Panc1 (cell line): ENCODE data around the gene LRFN2. TPM values are rescaled to one million over a fixed set of nuclear protein-coding genes. Genes with fewer than 3 reads are reported as not detected.

ENCODE experiments used
- ATAC-seq: fragments of 200-7000 bp; cut with Tn5 transposase; 2 replicates; pipeline ENCODE4 v1.9.1; 2020; ENCODE audit warnings: mild to moderate bottlenecking, moderate library complexity
- BruUV-seq: library from RNA; stranded (reverse); fragments of 400-500 nt; replicated peaks from 2 replicates; lab custom pipeline; 2021; lab: Mats Ljungman, UMichigan
- CTCF ChIA-PET: fragments of 300-600 bp; sonication (Branson Sonifier 250); formaldehyde crosslinking; loops from one replicate; lab custom pipeline; 2022; ENCODE audit warnings: antibody characterized with exemption; lab: Charles Lee
- POLR2A ChIA-PET: fragments of 300-600 bp; sonication (Branson Sonifier 250); formaldehyde crosslinking; loops from one replicate; lab custom pipeline; 2022; ENCODE audit warnings: antibody characterized with exemption; lab: Charles Lee
- DNase-seq: peaks from one replicate; pipeline ENCODE4 v3.0.0-alpha.2; 2010; ENCODE audit warnings: low read depth, low spot score
- H3K27ac ChIP-seq: 2 replicates; pipeline ENCODE4 v1.5.1; 2011; ENCODE audit warnings: mild to moderate bottlenecking, low read length, inconsistent platforms
- H3K27me3 ChIP-seq: fragments of 200-500 bp; sonication (Bioruptor generic); 2 replicates; pipeline ENCODE4 v1.6.0; 2014; ENCODE audit warnings: low read length, inconsistent platforms; ENCODE audit not compliant: control insufficient read depth, insufficient read depth
- H3K36me3 ChIP-seq: fragments of 200-500 bp; sonication (Bioruptor generic); 2 replicates; pipeline ENCODE4 v1.5.1; 2014; ENCODE audit warnings: inconsistent platforms, mild to moderate bottlenecking, low read length, moderate library complexity; ENCODE audit not compliant: control insufficient read depth, insufficient read depth
- H3K4me1 ChIP-seq: 2 replicates; pipeline ENCODE4 v1.5.1; 2011; ENCODE audit warnings: inconsistent platforms, mild to moderate bottlenecking, low read length, moderate library complexity; ENCODE audit not compliant: control insufficient read depth, insufficient read depth
- H3K4me3 ChIP-seq, 2 experiments: 2 replicates each; pipeline ENCODE4 v1.5.1; 2011 to 2012; ENCODE audit warnings: low read depth in 2 of 2, low read length in 2 of 2, mild to moderate bottlenecking in 2 of 2, inconsistent platforms in 1 of 2, moderate library complexity in 1 of 2
- H3K9me3 ChIP-seq: fragments of 200-500 bp; sonication (Bioruptor generic); 2 replicates; pipeline ENCODE4 v1.5.1; 2014; ENCODE audit warnings: low read depth, mild to moderate bottlenecking, inconsistent platforms, low read length, moderate library complexity; ENCODE audit not compliant: control insufficient read depth, insufficient read depth
- CTCF ChIP-seq: fragments of 450-650 bp; IDR thresholded peaks from 2 replicates; pipeline ENCODE4 v1.5.1; 2017; ENCODE audit warnings: mild to moderate bottlenecking
- POLR2AphosphoS5 ChIP-seq: IDR thresholded peaks from 2 replicates; pipeline ENCODE4 v1.6.1; 2012; ENCODE audit warnings: mild to moderate bottlenecking, low read depth, low read length, moderate library complexity
- REST ChIP-seq, 2 experiments: IDR thresholded peaks; 2 replicates each; pipeline ENCODE4 v1.6.1; 2011 to 2012; ENCODE audit warnings: low read depth in 2 of 2, control low read depth in 1 of 2, low read length in 1 of 2, mild to moderate bottlenecking in 1 of 2, moderate library complexity in 1 of 2; ENCODE audit not compliant: insufficient read depth in 1 of 2
- SIN3A ChIP-seq: IDR thresholded peaks from 2 replicates; pipeline ENCODE4 v1.6.1; 2012; ENCODE audit warnings: low read depth, mild to moderate bottlenecking, low read length, moderate library complexity, borderline replicate concordance; ENCODE audit not compliant: insufficient read depth
- TCF7L2 ChIP-seq: IDR thresholded peaks from 2 replicates; pipeline ENCODE4 v1.6.1; 2011; ENCODE audit warnings: mild to moderate bottlenecking, low read depth, low read length, inconsistent platforms
- in situ Hi-C: cut with HindIII; loops from 2 replicates; pipeline ENCODE4 v1.10.0; 2016; ENCODE audit warnings: low sequenced_read_pairs, low pct_unique_long_range_greater_than_20kb
- intact Hi-C: fragments of 100-400 bp; cut with micrococcal nuclease; formaldehyde crosslinking; loops from one replicate; pipeline ENCODE4 v1.10.0; 2022; ENCODE audit not compliant: unreplicated experiment
- total RNA-seq: library from RNA; stranded (reverse); gene quantifications from one replicate; pipeline ENCODE4 v1.2.1, GENCODE V29; 2021; ENCODE audit not compliant: unreplicated experiment

The LRFN2 gene
- total RNA-seq, 1 experiment from 2014 or later, result 0.05 TPM

GRCh38 chr6:40577672-40578071, 9.5 kb downstream of the LRFN2 start:
- no peak overlapping the region for H3K4me3 ChIP-seq
- no TSS peak for BruUV-seq
- H3K27me3 ChIP-seq, result no peaks in the 10 kb centered on the region; the same call in 1 of the 2 replicates
- no peaks in the 10 kb centered on the region for H3K36me3 ChIP-seq
- H3K4me1 ChIP-seq, result no peaks in the 10 kb centered on the region
- DNase-seq (no peak), ATAC-seq (no peak)
- TF ChIP-seq POLR2AphosphoS5, result no peak
- TF ChIP-seq SIN3A, result no peak
- TF ChIP-seq REST (IDR thresholded peaks at IDR 0.05; ENCODE audit: insufficient read depth in 1 of 2, low read depth in 2 of 2, low read length in 1 of 2), result no peak
- no peak for TF ChIP-seq TCF7L2
- no peak for TF ChIP-seq CTCF
- ChIA-PET POLR2A (no interaction called here), CTCF (no interaction called here)
- no peaks in the 10 kb centered on the region for H3K9me3 ChIP-seq
- in situ Hi-C loops (no loop called here), intact Hi-C loops (no loop called here)
- H3K27ac ChIP-seq, result no peak overlapping the region

- Histone ChIP-seq H3K36me3 (no peaks in the 10 kb centered on the region), H3K4me1 (no peaks in the 10 kb centered on the region), H3K4me3 (no peak overlapping the region), H3K9me3 (no peaks in the 10 kb centered on the region), H3K27ac (no peak overlapping the region), H3K27me3 (no peaks in the 10 kb centered on the region)
- intact Hi-C loops (no loop called here), in situ Hi-C loops (no loop called here)
- DNase-seq (no peak), ATAC-seq (no peak)
- BruUV-seq, result no TSS peak
- TF ChIP-seq TCF7L2 (no peak), REST (IDR thresholded peaks at IDR 0.05; ENCODE audit: insufficient read depth in 1 of 2, low read depth in 2 of 2, low read length in 1 of 2) (no peak), SIN3A (no peak), CTCF (no peak), POLR2AphosphoS5 (no peak)
- CTCF ChIA-PET, result no interaction called here
- POLR2A ChIA-PET, result interaction anchor here (0.6 kb wide), 1 partner anchor 60 kb away, joined by 6 read pairs; no protein-coding TSS in a partner anchor
Measured at GRCh38 chr6:40573221-40573620, 13.9 kb downstream of the LRFN2 start.
